NCI-H128 (cell line): ENCODE results near the gene CYRIA.

Source experiments
- DNase-seq: peaks from one replicate; lab custom pipeline; 2025; ENCODE audit not compliant: unreplicated experiment; lab: John Stamatoyannopoulos, UW

CYRIA gene

GRCh38 chr2:16671760-16672159 is 6.1 kb upstream of the CYRIA start:
- DNase-seq: no peak

- DNase-seq: no peak
These were observed 3.8 kb upstream of the CYRIA start for GRCh38 chr2:16669388-16669787.

GRCh38 chr2:16666449-16666801 is 791 bp upstream of the CYRIA start:
- no peak for DNase-seq

- DNase-seq: no peak
These were observed 556 bp downstream of the CYRIA start for GRCh38 chr2:16664809-16665747.

- DNase-seq: no peak
These were observed 1.4 kb downstream of the CYRIA start for GRCh38 chr2:16664052-16664731.

- no peak for DNase-seq
These were observed 2.3 kb downstream of the CYRIA start for GRCh38 chr2:16663121-16663905.

- no peak for DNase-seq
These were observed 3.4 kb downstream of the CYRIA start for GRCh38 chr2:16661936-16662839.

- DNase-seq: no peak
These were observed 4.1 kb downstream of the CYRIA start for GRCh38 chr2:16661526-16661925.

- no peak for DNase-seq
These were observed 5.1 kb downstream of the CYRIA start for GRCh38 chr2:16660556-16660955.

GRCh38 chr2:16660114-16660513 is 5.5 kb downstream of the CYRIA start:
- no peak for DNase-seq

GRCh38 chr2:16658076-16658739 is 7.4 kb downstream of the CYRIA start:
- no peak for DNase-seq

GRCh38 chr2:16657671-16658070 is 8.0 kb downstream of the CYRIA start:
- DNase-seq: no peak

GRCh38 chr2:16656784-16657391 is 8.7 kb downstream of the CYRIA start:
- no peak for DNase-seq

GRCh38 chr2:16655905-16656642 is 9.6 kb downstream of the CYRIA start:
- no peak for DNase-seq

- DNase-seq: no peak
These were observed 10.2 kb downstream of the CYRIA start for GRCh38 chr2:16655445-16655837.

- DNase-seq: no peak
These were observed 10.7 kb downstream of the CYRIA start for GRCh38 chr2:16654833-16655444.

- DNase-seq: no peak
These were observed 11.8 kb downstream of the CYRIA start for GRCh38 chr2:16653799-16654198.

GRCh38 chr2:16653083-16653375 is 12.6 kb downstream of the CYRIA start:
- DNase-seq: no peak
